ENCODE measurements around the gene GPR179.

- TF ChIP-seq, protein P1, sequence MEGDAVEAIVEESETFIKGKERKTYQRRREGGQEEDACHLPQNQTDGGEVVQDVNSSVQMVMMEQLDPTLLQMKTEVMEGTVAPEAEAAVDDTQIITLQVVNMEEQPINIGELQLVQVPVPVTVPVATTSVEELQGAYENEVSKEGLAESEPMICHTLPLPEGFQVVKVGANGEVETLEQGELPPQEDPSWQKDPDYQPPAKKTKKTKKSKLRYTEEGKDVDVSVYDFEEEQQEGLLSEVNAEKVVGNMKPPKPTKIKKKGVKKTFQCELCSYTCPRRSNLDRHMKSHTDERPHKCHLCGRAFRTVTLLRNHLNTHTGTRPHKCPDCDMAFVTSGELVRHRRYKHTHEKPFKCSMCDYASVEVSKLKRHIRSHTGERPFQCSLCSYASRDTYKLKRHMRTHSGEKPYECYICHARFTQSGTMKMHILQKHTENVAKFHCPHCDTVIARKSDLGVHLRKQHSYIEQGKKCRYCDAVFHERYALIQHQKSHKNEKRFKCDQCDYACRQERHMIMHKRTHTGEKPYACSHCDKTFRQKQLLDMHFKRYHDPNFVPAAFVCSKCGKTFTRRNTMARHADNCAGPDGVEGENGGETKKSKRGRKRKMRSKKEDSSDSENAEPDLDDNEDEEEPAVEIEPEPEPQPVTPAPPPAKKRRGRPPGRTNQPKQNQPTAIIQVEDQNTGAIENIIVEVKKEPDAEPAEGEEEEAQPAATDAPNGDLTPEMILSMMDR (IDR thresholded peaks at IDR 0.05): no peak
- no peak for TF ChIP-seq NR1H2 (CRISPR knock-in tag; IDR thresholded peaks at IDR 0.05)
- TF ChIP-seq ZNF138 (CRISPR knock-in tag; conservative IDR thresholded peaks at IDR 0.05): no peak
- TF ChIP-seq, protein P2, sequence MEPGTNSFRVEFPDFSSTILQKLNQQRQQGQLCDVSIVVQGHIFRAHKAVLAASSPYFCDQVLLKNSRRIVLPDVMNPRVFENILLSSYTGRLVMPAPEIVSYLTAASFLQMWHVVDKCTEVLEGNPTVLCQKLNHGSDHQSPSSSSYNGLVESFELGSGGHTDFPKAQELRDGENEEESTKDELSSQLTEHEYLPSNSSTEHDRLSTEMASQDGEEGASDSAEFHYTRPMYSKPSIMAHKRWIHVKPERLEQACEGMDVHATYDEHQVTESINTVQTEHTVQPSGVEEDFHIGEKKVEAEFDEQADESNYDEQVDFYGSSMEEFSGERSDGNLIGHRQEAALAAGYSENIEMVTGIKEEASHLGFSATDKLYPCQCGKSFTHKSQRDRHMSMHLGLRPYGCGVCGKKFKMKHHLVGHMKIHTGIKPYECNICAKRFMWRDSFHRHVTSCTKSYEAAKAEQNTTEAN (CRISPR knock-in tag; IDR thresholded peaks at IDR 0.05): no peak
- no peak for TF ChIP-seq MAX (CRISPR knock-in tag; IDR thresholded peaks at IDR 0.05)
- no peak for TF ChIP-seq FOXP1 (CRISPR knock-in tag; IDR thresholded peaks at IDR 0.05; ENCODE audit: borderline replicate concordance)
- no peak for TF ChIP-seq NFE2L1 (CRISPR knock-in tag; IDR thresholded peaks at IDR 0.05)
- no peak for TF ChIP-seq ZNF121 (CRISPR knock-in tag; IDR thresholded peaks at IDR 0.05)
These were observed 28.3 kb downstream of the GPR179 start for GRCh38 chr17:38315497-38315896.
